Parathyroid adenoma (tissue), 2 donors: ENCODE measurements around the gene SHC3.

Source experiments
- H2AFZ ChIP-seq: fragments of 300-600 bp; sonication (generic); one replicate; pipeline ENCODE4 v1.7.0; 2017; ENCODE audit warnings: antibody characterized with exemption, mild to moderate bottlenecking
- H3K27ac ChIP-seq: fragments of 300-600 bp; sonication (generic); one replicate; pipeline ENCODE4 v1.7.0; 2017
- H3K27me3 ChIP-seq: fragments of 300-600 bp; sonication (generic); one replicate; pipeline ENCODE4 v1.7.0; 2017; ENCODE audit warnings: low read length; ENCODE audit not compliant: control insufficient read depth, insufficient read depth
- H3K36me3 ChIP-seq: fragments of 300-600 bp; sonication (generic); one replicate; pipeline ENCODE4 v1.7.0; 2017; ENCODE audit warnings: low read length; ENCODE audit not compliant: control insufficient read depth, insufficient read depth
- H3K4me1 ChIP-seq: fragments of 300-600 bp; sonication (generic); one replicate; pipeline ENCODE4 v1.7.0; 2017; ENCODE audit warnings: control low read depth
- H3K4me2 ChIP-seq: fragments of 300-600 bp; sonication (generic); one replicate; pipeline ENCODE4 v1.7.0; 2017; ENCODE audit warnings: low read length
- H3K4me3 ChIP-seq: fragments of 300-600 bp; sonication (generic); one replicate; pipeline ENCODE4 v1.7.0; 2017; ENCODE audit warnings: low read depth, low read length
- H3K79me2 ChIP-seq: fragments of 300-600 bp; sonication (generic); one replicate; pipeline ENCODE4 v1.7.0; 2017; ENCODE audit warnings: control low read depth
- H3K9ac ChIP-seq: fragments of 300-600 bp; sonication (generic); one replicate; pipeline ENCODE4 v1.7.0; 2017; ENCODE audit warnings: mild to moderate bottlenecking
- H3K9me3 ChIP-seq: fragments of 300-600 bp; sonication (generic); one replicate; pipeline ENCODE4 v1.7.0; 2017; ENCODE audit warnings: low read length; ENCODE audit not compliant: control insufficient read depth
- CTCF ChIP-seq: fragments of 300-600 bp; sonication (generic); IDR thresholded peaks from one replicate; pipeline ENCODE4 v1.7.0; 2017; ENCODE audit warnings: antibody characterized with exemption, mild to moderate bottlenecking
- donor health status: primary hyperparathyroidism.

SHC3 gene

DNA sequence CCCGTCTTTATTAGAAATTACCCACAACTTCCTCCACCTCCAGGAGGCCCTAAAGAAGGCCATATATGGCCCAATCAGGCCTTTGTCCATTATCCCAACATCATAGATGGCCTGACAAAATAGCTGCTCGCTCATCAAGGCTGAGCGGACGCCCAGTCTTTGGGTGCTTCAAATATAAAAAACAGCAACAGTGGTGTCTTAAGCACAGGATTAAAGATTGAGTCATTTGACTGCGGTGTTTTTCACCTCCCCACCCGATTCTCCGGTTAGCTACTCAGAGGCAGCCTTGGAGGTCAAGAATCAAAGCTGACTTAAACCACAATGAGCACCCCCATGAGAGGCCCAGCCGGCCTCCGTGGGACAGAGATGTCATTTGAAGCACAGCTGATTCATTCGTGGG is 168.6 kb downstream of the SHC3 start:
- no peak overlapping the region for H3K27ac ChIP-seq
- no peaks in the 10 kb centered on the region for H3K4me1 ChIP-seq
- H2AFZ ChIP-seq: no peak overlapping the region
- H3K79me2 ChIP-seq: no peaks in the 10 kb centered on the region
- H3K27me3 ChIP-seq: no peaks in the 10 kb centered on the region
- H3K9me3 ChIP-seq: no peaks in the 10 kb centered on the region
- no peak overlapping the region for H3K4me2 ChIP-seq
- no peak for TF ChIP-seq CTCF
- H3K4me3 ChIP-seq: no peak overlapping the region
- H3K9ac ChIP-seq: no peak overlapping the region
- H3K36me3 ChIP-seq: no peaks in the 10 kb centered on the region

GRCh38 chr9:89009546-89009840 is 169.1 kb downstream of the SHC3 start:
- Histone ChIP-seq H3K9me3 (no peaks in the 10 kb centered on the region), H2AFZ (no peak overlapping the region)
- no peak for TF ChIP-seq CTCF

DNA sequence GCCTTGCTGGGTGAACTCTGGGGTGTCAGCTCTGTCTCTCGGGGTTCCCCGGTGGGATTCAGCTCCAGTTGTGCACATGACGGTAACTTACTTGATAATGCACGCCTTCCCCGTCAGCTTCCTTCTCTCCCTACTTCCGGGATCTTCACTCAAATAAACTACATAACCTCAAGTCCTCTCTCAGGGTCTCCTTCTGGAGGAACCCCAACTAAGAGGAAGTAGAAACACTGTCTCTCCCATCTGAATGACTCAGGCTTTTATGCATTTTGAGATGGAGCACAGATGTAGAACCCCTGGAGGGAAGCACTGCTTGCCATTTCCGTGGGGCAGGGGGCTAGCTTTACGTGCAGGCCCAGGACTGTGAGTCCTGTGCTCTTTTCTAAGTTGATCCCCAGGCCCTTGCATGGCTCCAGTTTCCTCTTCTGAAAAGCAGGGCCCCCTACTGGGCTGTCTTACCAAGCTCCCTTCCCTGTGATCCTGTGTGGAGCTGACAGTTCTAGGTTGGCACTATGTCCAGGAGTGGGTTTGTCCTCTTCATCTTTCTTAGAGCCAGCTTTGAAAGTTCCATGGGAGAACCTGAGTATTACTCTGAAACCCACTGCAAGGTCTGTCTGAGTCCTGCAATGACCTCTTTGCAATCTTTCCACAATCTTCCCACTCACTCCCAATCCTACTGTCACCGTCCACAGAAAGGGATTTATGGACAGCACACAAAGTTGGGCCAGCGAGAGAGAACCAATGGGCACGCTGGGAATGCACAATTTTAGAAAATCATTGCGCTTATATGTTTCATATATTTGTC is 169.7 kb downstream of the SHC3 start:
- Histone ChIP-seq H3K79me2 (no peaks in the 10 kb centered on the region), H3K27ac (no peak overlapping the region), H3K4me2 (no peak overlapping the region), H3K9me3 (no peaks in the 10 kb centered on the region), H3K4me3 (no peak overlapping the region), H3K36me3 (no peaks in the 10 kb centered on the region), H3K4me1 (no peaks in the 10 kb centered on the region), H2AFZ (no peak overlapping the region), H3K27me3 (no peaks in the 10 kb centered on the region), H3K9ac (no peak overlapping the region)
- TF ChIP-seq CTCF: no peak

More at GRCh38 chr9:89009546-89009840, 169.1 kb downstream of the SHC3 start:
- no peak overlapping the region for H3K4me3 ChIP-seq
- H3K36me3 ChIP-seq: no peaks in the 10 kb centered on the region
- H3K27me3 ChIP-seq: no peaks in the 10 kb centered on the region
- H3K4me2 ChIP-seq: no peak overlapping the region
- no peaks in the 10 kb centered on the region for H3K79me2 ChIP-seq
- H3K27ac ChIP-seq: no peak overlapping the region
- H3K9ac ChIP-seq: no peak overlapping the region
- no peaks in the 10 kb centered on the region for H3K4me1 ChIP-seq

DNA sequence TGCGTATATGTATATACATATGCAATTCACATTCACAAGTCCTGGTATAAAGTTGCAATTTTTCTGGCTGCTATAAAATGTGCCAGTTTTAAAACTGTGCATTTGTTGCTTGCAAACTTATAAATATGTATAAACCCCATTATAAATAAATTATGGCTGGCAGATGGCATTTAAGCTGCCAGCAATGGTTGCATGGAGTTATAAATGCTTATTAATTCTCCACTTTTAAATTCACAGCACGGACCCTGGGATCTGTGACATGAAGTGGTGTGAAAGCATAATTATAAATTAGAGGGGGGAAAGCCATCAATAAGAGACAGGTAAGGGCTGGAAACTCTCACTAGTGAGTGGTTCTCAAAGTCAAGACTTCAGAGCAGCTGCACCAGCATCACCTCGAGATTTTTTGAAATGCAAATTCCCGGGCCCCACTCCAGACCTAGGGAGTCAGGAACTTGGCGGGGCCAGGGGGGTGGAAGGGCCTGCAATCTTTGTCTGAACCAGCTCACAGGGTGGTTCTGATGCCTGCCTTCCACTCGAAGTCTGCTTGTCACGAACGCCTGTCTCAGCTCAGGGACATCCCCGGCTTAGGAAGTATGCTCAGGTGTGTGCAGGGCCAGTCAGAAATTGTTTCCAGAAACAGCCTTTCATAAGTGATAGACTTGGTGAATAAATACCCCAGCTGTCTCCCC is 170.4 kb downstream of the SHC3 start:
- H3K4me2 ChIP-seq: no peak overlapping the region
- H3K36me3 ChIP-seq: no peaks in the 10 kb centered on the region
- H3K9me3 ChIP-seq: no peaks in the 10 kb centered on the region
- no peak overlapping the region for H3K9ac ChIP-seq
- no peaks in the 10 kb centered on the region for H3K4me1 ChIP-seq
- no peak overlapping the region for H3K27ac ChIP-seq
- H3K27me3 ChIP-seq: no peaks in the 10 kb centered on the region
- no peak for TF ChIP-seq CTCF
- H2AFZ ChIP-seq: no peak overlapping the region
- no peak overlapping the region for H3K4me3 ChIP-seq
- H3K79me2 ChIP-seq: no peaks in the 10 kb centered on the region
